Activated CD4-positive, alpha-beta T cell treated with anti-CD3 and anti-CD28 coated beads, Interleukin-10, Interleukin-2, amounts not matched to agents 100 ng/mL and 50 ng/mL, durations not matched to agents 16 hours and 8 hours (primary cell): Measurements from ENCODE around the gene TSPAN3.
A peak's percentile ranks its signal among the peaks of the same experiment; 100 is the strongest.

ENCODE experiments used
- DNase-seq: peaks from one replicate; pipeline ENCODE4 v3.0.0-alpha.2; 2020

The TSPAN3 gene

GRCh38 chr15:77083381-77084160 is 12.7 kb upstream of the TSPAN3 start:
- peak; percentile 72 for DNase-seq

- DNase-seq = no peak
Measured at GRCh38 chr15:77081971-77082370, 11.1 kb upstream of the TSPAN3 start.

GRCh38 chr15:77076323-77076915 is 5.5 kb upstream of the TSPAN3 start:
- DNase-seq = no peak

- DNase-seq = no peak
Measured at GRCh38 chr15:77075528-77075927, 4.6 kb upstream of the TSPAN3 start.

GRCh38 chr15:77074350-77074749 is 3.4 kb upstream of the TSPAN3 start:
- no peak for DNase-seq

- DNase-seq = no peak
Measured at GRCh38 chr15:77071305-77072223, 655 bp upstream of the TSPAN3 start.

- DNase-seq = no peak
Measured at GRCh38 chr15:77070180-77070494, 772 bp downstream of the TSPAN3 start.

- no peak for DNase-seq
Measured at GRCh38 chr15:77069521-77070121, 1.3 kb downstream of the TSPAN3 start.

GRCh38 chr15:77068633-77069032 is 2.3 kb downstream of the TSPAN3 start:
- no peak for DNase-seq

- DNase-seq = no peak
Measured at GRCh38 chr15:77067691-77068367, 3.1 kb downstream of the TSPAN3 start.

GRCh38 chr15:77066971-77067690 is 3.8 kb downstream of the TSPAN3 start:
- DNase-seq = no peak

- DNase-seq = no peak
Measured at GRCh38 chr15:77064539-77065308, 6.2 kb downstream of the TSPAN3 start.

- no peak for DNase-seq
Measured at GRCh38 chr15:77064063-77064462, 6.8 kb downstream of the TSPAN3 start.

GRCh38 chr15:77063249-77063648 is 7.7 kb downstream of the TSPAN3 start:
- no peak for DNase-seq

- DNase-seq = no peak
Measured at GRCh38 chr15:77060546-77060945, 10.4 kb downstream of the TSPAN3 start.

- no peak for DNase-seq
Measured at GRCh38 chr15:77059786-77060361, 11.0 kb downstream of the TSPAN3 start.

GRCh38 chr15:77058468-77058867 is 12.4 kb downstream of the TSPAN3 start:
- DNase-seq = no peak

- DNase-seq = peak; percentile 34
Measured at GRCh38 chr15:77057685-77058084, 13.2 kb downstream of the TSPAN3 start.

GRCh38 chr15:77057072-77057471 is 13.8 kb downstream of the TSPAN3 start:
- DNase-seq = no peak

- no peak for DNase-seq
Measured at GRCh38 chr15:77053709-77054108, 17.2 kb downstream of the TSPAN3 start.

- no peak for DNase-seq
Measured at GRCh38 chr15:77052556-77052955, 18.4 kb downstream of the TSPAN3 start.
